Adrenal gland (tissue), 12 donors: ENCODE data around the gene CLIP1. TPM values are rescaled to one million over a fixed set of nuclear protein-coding genes. Genes with fewer than 3 reads are reported as not detected.
A peak's percentile ranks its signal among the peaks of the same experiment; 100 is the strongest.

ENCODE experiments used
- DNase-seq, 7 donors: peaks; one replicate each; pipeline ENCODE4 v3.0.0-alpha.2; 2019 to 2020
- H3K27ac ChIP-seq, 5 donors: fragments of 200-600 bp; sonication (generic) in 4 of 5; 1 replicate in 3 of 5; 2 replicates in 2 of 5; pipeline versions ENCODE4 v1.5.1 to v1.8.0; 2016 to 2020; ENCODE audit warnings: mild to moderate bottlenecking in 1 of 5
- H3K27me3 ChIP-seq: fragments of 200-600 bp; 2 replicates; pipeline ENCODE4 v1.8.0; 2021
- H3K36me3 ChIP-seq, 2 donors: fragments of 200-600 bp; replicated peaks in 1 of 2; 1 replicate in 1 of 2; 2 replicates in 1 of 2; pipeline versions ENCODE4 v1.5.1 to v1.8.0; 2018 to 2022
- H3K4me1 ChIP-seq, 2 donors: fragments of 200-600 bp; replicated peaks in 1 of 2; 1 replicate in 1 of 2; 2 replicates in 1 of 2; pipeline versions ENCODE4 v1.5.1 to v1.8.0; 2018 to 2021
- H3K4me3 ChIP-seq, 4 donors: fragments of 200-600 bp; sonication (generic) in 3 of 4; one replicate each; pipeline ENCODE4 v1.5.1; 2016 to 2018
- H3K9me3 ChIP-seq, 3 donors: fragments of 200-600 bp; sonication (generic) in 1 of 3; replicated peaks in 1 of 3; 1 replicate in 2 of 3; 2 replicates in 1 of 3; pipeline versions ENCODE4 v1.5.1 to v1.8.0; 2016 to 2021
- CTCF ChIP-seq, 6 experiments: fragments of 450-650 bp in 4 of 6; fragments of 200-600 bp in 2 of 6; sonication (generic) in 1 of 6; IDR thresholded peaks; 1 replicate in 5 of 6; 2 replicates in 1 of 6; pipeline versions ENCODE4 v1.5.1 to v1.8.0; 2016 to 2021; ENCODE audit warnings: antibody characterized with exemption in 6 of 6, mild to moderate bottlenecking in 2 of 6, moderate library complexity in 1 of 6
- POLR2A ChIP-seq, 2 donors: fragments of 450-650 bp; IDR thresholded peaks; one replicate each; pipeline ENCODE4 v1.6.1; 2017; ENCODE audit warnings: antibody characterized with exemption in 2 of 2, mild to moderate bottlenecking in 2 of 2, moderate library complexity in 1 of 2
- WGBS, 4 donors: extraction: QIAGEN DNeasy Blood & Tissue Kit in 2 of 4; methylation state at CpG; one replicate each; pipeline versions ENCODE4 v1.1.5 to v1.1.7; 2013 to 2017; 5-methylcytosine and 5-hydroxymethylcytosine counted together
- intact Hi-C, 2 donors: fragments of 100-400 bp; cut with DNase I; formaldehyde crosslinking; loops; one replicate each; pipeline versions ENCODE4 v1.14.1 to v1.15.0; 2022 to 2023
- polyA plus RNA-seq, 3 donors: library from polyadenylated mRNA; stranded (reverse); fragments of 200-250 nt in 2 of 3; fragments of 350-450 nt in 1 of 3; fragmentation: Illumina TruSeq in 1 of 3; extraction: RNeasy Lipid Tissue Mini Kit (QIAGEN cat#74804) in 1 of 3; gene quantifications; one replicate each; pipeline ENCODE4 v1.2.3, GENCODE V29; 2013 to 2014
- total RNA-seq, 9 donors: library from RNA; depleted of rRNA in 4 of 9; stranded (reverse); fragments of >200 nt in 4 of 9; fragments of 120-200 nt in 1 of 9; fragmentation: NEBNext Ultra II Directional in 1 of 9; extraction: Animal tissue kit (Norgen Biotek cat#: 25700) in 1 of 9; gene quantifications; one replicate each; pipeline versions ENCODE4 v1.1.0 to v1.2.4, GENCODE V29; 2013 to 2023
- donor health status: healthy with polysubstance abuse.
- donor health status: Bipolar disorder and iron deficiency.
- donor health status: DM: yes; HTN: yes; CAD: no.
- donor health status: DM: no; HTN: no; CAD: no.
- donor health status: DM: no; HTN: no; CAD: no.
- donor health status: DM: yes; HTN: yes; CAD: no.

CLIP1 gene
- total and polyA plus RNA-seq, 12 donors, result 22.8 to 134 (median 88.9) TPM

GRCh38 chr12:122348505-122348904, 74.0 kb downstream of the CLIP1 start:
- 85 to 89% (median 88%) methylated on average over 4 of the region's 4 CpGs for WGBS, 4 donors
- no peaks in the 10 kb centered on the region for H3K27me3 ChIP-seq
- no peak for DNase-seq
- H3K4me3 ChIP-seq, result no peak overlapping the region
- peaks cover 0 to 17% of the 10 kb centered on the region in 2 donors for H3K36me3 ChIP-seq
- H3K9me3 ChIP-seq, result no peaks in the 10 kb centered on the region
- TF ChIP-seq CTCF (IDR thresholded peaks at IDR 0.05) (no peak), POLR2A (IDR thresholded peaks at IDR 0.05) (no peak)
- H3K27ac ChIP-seq, result no peak overlapping the region
- H3K4me1 ChIP-seq, result no peaks in the 10 kb centered on the region
- intact Hi-C loops, result no loop called here

- H3K4me1 ChIP-seq, result no peaks in the 10 kb centered on the region
- WGBS, 4 donors, result 92 to 99% (median 96%) methylated on average over 5 of the region's 5 CpGs
- intact Hi-C loops, result no loop called here
- no peaks in the 10 kb centered on the region for H3K9me3 ChIP-seq
- no peaks in the 10 kb centered on the region for H3K27me3 ChIP-seq
- TF ChIP-seq CTCF (IDR thresholded peaks at IDR 0.05), result no peak
- no peak for TF ChIP-seq POLR2A (IDR thresholded peaks at IDR 0.05)
- no peak overlapping the region for H3K27ac ChIP-seq
- H3K4me3 ChIP-seq, result no peak overlapping the region
- H3K36me3 ChIP-seq, result peaks cover 0 to 7% of the 10 kb centered on the region in 2 donors
- no peak for DNase-seq
Observed at GRCh38 chr12:122346054-122346453, 76.4 kb downstream of the CLIP1 start.

- intact Hi-C loops, result no loop called here
- H3K4me1 ChIP-seq, result no peaks in the 10 kb centered on the region
- H3K36me3 ChIP-seq, result peaks cover 0 to 15% of the 10 kb centered on the region in 2 donors
- H3K27me3 ChIP-seq, result no peaks in the 10 kb centered on the region
- no peak overlapping the region for H3K4me3 ChIP-seq
- 93 to 96% (median 94%) methylated on average over 2 of the region's 2 CpGs for WGBS, 4 donors
- no peak overlapping the region for H3K27ac ChIP-seq
- H3K9me3 ChIP-seq, result no peaks in the 10 kb centered on the region
- TF ChIP-seq CTCF (IDR thresholded peaks at IDR 0.05), result no peak
- no peak for TF ChIP-seq POLR2A (IDR thresholded peaks at IDR 0.05)
- DNase-seq, result no peak
Observed at GRCh38 chr12:122345042-122345441, 77.4 kb downstream of the CLIP1 start.

GRCh38 chr12:122336015-122336946, 86.2 kb downstream of the CLIP1 start:
- intact Hi-C loops, result no loop called here
- Histone ChIP-seq H3K27me3 (no peaks in the 10 kb centered on the region), H3K9me3 (no peaks in the 10 kb centered on the region), H3K36me3 (peaks cover 0 to 22% of the 10 kb centered on the region in 2 donors), H3K27ac (peak overlapping the region in 1 of 5 donors; percentile 0), H3K4me3 (no peak overlapping the region), H3K4me1 (peaks cover 19 to 30% of the 10 kb centered on the region in 2 donors)
- TF ChIP-seq POLR2A (IDR thresholded peaks at IDR 0.05) (no peak), CTCF (IDR thresholded peaks at IDR 0.05) (peak; percentile 34 to 56 (median 46))
- DNase-seq, result peak in 1 of 7 donors; percentile 21
- WGBS, 4 donors, result 85 to 91% (median 88%) methylated on average over 8 of the region's 8 CpGs
